HG03460 (cell line): ENCODE measurements around the gene RAB14.
"Not testable (repeated sequence)": the region's sequence is repeated elsewhere in the genome, so short reads cannot be mapped to it uniquely, and the experiment has no call there.

Experiments used
- ATAC-seq: cut with Tn5 transposase; IDR thresholded peaks from one replicate; pipeline ENCODE4 v1.9.1; 2021; ENCODE audit not compliant: unreplicated experiment

RAB14 gene

DNA sequence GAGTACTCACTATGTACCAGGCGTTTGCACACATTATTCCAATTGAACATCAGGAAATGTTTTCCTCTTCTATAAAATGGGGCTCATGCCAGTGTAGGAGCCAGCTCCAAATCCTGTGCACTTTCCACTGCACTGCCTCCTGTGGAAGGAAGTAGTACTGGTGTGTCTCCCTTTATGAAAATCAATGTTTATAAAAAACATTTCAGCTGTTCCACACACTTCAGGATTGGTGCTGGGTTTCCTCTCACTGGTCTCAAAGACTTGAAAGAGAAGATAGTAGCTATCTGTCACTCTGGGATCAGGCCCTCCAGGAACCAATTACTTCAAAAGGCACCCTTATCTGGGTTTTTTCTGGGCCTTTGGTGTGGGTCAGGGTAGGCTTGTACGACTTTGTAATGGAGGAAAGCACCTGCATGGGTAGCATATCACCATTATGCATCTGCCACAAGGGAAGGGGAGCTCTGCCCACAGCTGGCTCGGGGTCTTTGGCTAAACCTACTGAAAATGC is 32.5 kb downstream of the RAB14 start:
- ATAC-seq: no peak

DNA sequence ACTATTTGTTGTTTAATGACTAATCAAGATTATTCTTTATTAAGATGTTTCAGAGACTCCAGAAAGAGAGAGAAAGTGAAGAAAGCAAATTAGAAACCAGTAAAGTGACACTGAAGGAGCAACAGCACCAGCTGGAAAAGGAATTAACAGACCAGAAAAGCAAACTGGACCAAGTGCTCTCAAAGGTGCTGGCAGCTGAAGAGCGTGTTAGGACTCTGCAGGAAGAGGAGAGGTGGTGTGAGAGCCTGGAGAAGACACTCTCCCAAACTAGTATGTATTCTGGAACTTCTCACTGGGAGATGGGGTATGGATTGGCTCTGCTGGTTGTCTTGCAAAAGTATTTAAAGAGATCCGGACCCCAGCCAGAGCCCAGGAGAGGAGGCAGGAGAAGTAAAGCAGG is 33.6 kb downstream of the RAB14 start:
- ATAC-seq: no peak

DNA sequence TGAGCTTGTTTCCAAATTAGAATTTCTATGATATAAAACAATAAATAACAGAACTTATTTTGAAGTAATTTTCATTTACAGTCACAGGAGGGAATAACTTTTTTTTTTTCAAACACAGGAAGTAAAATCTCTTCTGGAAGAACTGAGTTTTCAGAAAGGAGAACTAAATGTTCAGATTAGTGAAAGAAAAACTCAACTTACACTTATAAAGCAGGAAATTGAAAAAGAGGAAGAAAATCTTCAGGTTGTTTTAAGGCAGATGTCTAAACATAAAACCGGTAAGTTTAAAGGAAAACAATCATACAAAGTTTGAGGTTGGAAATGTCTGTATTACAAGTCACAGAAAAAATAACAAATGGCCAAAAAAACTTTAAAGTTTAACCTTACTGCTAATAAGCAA is 41.6 kb downstream of the RAB14 start:
- ATAC-seq: no peak

DNA sequence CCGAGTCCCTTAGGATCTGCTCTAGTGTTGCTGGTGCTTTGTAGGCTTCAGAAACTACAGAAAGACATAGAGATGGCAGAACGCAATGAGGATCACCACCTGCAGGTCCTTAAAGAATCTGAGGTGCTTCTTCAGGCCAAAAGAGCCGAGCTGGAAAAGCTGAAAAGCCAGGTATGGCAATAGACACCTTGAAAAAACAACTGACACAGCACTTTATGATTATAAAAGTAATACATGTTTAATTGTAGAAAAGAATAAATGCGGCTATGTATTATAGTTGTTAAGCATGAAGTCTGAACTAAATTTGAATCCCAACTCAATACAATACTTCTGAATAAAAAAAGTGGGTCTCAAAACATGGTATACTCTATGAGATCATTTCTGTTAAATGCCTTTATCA is 43.7 kb downstream of the RAB14 start:
- ATAC-seq: no peak

DNA sequence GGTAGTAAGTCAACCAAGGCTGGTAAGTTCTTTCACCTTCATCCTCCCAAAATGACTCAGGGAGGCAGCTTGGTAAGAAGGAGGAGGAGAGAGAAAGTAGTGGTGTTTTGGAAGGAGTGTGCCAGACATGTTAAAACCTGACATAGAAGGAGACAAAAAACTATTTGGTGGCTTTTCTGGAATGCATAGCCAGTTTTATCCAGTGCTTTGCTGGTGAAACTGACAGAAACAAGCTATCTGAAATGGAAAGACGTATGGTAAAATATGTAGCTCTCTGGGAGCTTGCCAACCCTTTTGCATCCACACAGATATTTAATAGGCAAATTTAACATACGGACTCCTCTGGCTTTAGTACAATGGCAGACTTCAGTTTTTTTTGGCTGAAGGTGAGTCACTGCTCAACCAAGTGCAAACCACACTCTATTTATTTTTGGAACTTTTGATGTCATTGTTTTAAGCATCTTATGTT is 45.4 kb downstream of the RAB14 start:
- ATAC-seq: peak; percentile 74

DNA sequence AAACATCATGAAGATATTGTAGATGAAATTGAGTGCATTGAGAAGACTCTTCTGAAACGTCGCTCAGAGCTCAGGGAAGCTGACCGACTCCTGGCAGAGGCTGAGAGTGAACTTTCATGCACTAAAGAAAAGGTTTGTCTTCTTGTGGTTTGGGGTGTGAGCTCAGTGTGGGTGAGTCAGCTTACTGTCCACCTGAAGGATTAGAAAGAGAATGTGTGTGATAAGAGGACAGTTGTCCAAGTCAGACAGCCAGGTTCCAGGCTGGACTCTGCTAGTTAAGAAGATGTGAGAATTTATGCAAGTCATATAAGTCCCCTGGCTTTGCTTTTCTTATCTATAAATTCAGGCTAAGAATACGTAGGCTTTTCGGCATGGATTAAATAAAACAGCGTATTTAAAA is 46.9 kb downstream of the RAB14 start:
- ATAC-seq: no peak

DNA sequence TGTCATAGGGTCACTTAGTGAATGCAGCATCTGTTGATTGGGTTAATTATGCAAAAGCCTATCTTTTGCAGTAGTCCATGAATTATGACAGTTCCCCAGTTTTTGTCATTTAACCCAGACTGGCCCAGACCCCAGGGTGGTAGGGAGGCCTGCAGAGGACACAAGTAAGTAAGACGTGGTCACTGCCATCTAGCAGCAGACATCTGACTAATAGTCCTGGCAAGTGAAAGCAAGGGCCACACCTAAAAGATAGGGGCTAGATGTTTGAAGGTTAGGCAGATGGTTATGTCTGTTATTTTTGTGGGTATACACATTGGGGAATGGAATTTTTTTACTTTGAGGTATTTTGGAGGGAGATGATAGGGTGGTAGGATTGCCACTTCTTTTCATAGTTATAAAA is 48.0 kb downstream of the RAB14 start:
- ATAC-seq: no peak

DNA sequence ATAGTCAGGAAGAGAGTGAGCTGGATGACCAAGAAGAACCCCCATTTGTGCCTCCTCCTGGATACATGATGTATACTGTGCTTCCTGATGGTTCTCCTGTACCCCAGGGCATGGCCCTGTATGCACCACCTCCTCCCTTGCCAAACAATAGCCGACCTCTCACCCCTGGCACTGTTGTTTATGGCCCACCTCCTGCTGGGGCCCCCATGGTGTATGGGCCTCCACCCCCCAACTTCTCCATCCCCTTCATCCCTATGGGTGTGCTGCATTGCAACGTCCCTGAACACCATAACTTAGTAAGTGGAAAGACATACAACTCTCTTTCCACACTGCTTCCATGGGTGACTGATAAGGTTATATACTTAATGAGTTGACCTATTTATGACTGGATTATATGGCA is 51.5 kb downstream of the RAB14 start:
- ATAC-seq: no peak

DNA sequence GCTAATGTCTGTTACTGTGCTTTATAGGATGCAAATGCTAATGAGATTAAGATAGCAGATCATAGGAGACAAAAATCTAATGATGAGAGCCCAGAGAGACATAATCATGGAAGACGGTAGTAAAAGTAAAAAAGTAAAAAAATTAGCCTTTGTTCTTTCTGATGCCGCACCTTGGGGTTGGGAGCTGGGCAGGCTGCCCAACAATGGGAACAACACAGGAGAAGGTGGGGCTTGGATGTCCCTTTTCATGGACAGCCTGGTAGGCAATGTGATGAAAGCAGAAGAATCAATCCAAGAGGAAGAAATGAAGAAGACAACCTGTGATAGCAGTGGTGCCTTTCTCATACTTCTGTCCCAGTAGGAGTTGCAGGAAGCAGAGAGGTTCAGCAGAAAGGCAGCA is 57.2 kb downstream of the RAB14 start:
- ATAC-seq: no peak

DNA sequence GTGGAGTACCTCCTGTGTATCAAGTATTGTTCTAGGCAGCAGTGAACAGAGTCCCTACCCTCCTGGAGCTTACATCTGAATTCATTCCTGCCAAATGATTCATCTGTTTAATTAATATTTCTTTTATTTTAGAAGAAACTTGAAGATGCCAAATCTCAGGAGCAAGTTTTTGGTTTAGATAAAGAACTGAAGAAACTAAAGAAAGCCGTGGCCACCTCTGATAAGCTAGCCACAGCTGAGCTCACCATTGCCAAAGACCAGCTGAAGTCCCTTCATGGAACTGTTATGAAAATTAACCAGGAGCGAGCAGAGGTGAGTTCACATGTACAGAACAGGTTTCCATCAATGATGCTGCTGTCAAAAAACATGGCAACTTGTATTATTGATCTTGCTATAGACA is 57.9 kb downstream of the RAB14 start:
- ATAC-seq: no peak

DNA sequence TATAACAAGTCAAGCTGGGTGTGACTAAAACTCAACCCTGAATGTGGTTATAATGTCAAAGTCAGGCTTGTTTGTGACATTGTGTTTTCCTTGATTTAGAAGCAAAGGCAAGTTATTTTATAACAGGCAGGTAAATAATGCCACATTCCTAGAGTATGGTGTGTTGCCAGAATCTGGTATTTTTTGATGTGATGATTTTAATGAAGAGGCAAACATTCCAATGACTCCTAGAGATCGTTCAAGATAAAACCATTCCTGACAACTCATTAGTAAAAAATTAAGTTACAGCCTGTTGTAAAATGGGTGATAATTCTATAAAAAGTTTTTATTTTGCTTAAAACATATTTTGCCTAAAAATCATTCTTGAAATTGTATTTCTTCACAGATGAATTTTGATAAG is 60.0 kb downstream of the RAB14 start:
- no peak for ATAC-seq

DNA sequence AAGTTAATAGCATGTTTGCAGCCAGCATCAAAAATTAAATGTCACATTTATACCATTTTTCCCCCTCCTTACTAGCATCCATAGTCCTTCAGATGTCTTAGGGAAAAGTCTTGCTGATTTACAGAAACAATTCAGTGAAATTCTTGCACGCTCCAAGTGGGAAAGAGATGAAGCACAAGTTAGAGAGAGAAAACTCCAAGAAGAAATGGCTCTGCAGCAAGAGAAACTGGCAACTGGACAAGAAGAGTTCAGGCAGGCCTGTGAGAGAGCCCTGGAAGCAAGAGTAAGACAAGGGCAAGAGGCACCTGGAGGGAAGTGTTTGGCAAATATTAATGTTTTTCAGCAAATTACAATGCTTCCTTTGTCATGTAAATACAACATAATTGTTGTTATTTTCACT is 60.4 kb downstream of the RAB14 start:
- no peak for ATAC-seq

DNA sequence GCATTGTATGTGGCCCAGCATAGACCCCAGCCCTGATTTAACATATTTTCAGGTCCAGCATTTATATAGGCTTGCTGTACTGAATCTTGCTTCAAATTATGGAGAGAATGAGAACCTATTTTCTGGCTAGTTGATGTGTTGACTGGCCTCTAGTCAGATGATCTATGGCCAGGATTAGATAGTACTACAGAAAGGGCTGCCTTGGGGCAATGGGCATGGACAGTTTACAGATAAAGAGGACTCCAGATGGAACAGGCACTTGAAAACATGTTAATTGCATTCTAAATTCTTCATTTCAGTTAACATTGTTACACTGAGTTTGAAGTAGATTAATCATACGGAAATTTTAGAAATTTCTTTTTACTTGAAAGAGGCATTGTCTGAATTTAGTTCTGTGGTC is 61.5 kb downstream of the RAB14 start:
- no peak for ATAC-seq

DNA sequence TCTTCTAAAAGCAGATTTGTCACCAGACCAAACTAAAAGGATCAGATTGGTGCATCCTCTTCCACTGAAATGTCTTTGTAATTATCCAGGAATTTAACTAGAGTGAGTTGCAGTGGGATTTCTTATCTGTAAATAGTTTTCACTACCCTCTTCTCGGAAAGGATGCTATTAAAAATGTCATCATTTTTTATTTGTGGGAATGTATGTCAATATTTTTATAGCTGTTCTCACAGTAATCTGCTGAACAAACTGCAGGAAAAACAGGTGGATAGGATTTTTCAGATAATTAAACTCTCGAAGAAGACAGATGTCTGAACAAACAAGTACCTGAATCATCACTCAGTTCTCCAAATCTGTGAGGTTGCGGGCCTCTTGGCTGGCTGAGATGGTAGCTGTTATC is 62.7 kb downstream of the RAB14 start:
- no peak for ATAC-seq

DNA sequence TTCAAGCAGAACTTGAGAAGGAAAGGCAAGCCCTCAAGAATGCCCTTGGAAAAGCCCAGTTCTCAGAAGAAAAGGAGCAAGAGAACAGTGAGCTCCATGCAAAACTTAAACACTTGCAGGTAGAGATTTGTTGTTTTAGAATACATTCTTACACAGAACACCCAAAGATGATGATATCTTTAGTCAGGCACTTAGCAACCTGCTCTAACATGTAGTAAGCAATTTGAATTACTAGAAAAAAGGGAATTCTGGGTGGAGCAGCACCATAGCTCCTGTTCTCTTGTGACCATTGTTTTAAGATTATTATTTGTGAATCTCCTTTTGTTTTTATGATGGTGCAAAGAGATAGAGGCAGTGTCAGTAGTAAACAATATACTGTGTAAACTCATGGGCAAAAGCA is 63.1 kb downstream of the RAB14 start:
- no peak for ATAC-seq

DNA sequence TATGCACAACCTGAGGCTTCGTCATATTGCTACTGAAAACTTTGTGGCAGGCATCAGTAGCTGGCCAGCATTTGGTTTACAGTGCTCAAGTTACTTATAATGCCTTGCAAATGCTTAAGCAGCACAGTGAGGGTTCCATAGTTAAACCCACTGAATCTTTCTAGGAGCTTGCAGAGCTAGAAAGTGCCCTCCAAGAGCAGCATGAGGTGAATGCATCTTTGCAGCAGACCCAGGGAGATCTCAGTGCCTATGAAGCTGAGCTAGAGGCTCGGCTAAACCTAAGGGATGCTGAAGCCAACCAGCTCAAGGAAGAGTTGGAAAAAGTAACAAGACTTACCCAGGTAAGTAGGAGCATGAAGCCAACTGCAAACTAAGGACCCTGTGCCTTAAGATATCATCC is 66.0 kb downstream of the RAB14 start:
- ATAC-seq: no peak

DNA sequence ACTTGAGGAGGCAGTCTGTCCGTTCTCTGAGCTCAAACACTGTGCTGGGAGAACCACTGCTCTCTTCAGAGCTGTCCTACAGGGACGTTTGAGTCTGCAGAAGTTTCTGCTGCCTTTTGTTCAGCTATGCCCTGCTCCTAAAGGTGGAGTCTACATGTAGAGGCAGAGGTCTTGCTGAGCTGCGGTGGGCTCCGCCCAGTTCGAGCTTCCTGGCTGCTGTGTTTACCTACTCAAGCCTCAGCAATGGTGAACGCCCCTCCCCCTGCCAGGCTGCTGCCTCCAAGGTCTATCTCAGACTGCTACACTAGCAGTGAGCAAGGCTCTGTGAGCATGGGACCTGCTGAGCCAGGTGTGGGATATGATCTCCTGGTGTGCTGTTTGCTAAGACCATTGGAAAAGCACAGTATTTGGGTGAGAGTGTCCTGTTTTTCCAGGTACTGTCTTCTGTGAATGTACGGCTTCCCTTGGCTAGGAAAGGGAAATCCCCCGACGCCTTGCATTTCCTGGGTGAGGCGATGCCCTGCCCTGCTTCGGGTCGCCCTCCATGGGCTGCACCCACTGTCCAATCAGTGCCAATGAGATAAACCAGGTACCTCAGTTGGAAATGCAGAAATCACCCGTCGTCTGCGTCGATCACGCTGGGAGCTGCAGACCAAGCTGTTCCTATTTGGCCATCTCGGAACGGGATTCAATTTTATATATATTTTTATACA is 68.4 kb downstream of the RAB14 start:
- no peak for ATAC-seq

DNA sequence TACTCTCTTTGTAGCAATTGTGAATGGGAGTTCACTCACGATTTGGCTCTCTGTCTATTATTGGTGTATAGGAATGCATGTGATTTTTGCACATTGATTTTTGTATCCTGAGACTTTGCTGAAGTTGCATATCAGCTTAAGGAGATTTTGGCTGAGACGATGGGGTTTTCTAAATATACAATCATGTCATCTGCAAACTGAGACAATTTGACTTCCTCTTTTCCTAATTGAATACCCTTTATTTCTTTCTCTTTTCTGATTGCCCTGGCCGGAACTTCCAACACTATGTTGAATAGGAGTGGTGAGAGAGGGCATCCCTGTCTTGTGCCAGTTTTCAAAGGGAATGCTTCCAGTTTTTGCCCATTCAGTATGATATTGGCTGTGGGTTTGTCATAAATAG is 72.3 kb downstream of the RAB14 start:
- ATAC-seq: not testable (repeated sequence)
